NB4 (cell line): ENCODE data around the gene ARSI.

ENCODE experiments used
- MAX ChIP-seq: IDR thresholded peaks from 2 replicates; pipeline ENCODE4 v1.6.1; 2011; ENCODE audit warnings: low read depth, low read length
- POLR2A ChIP-seq: IDR thresholded peaks from 2 replicates; pipeline ENCODE4 v1.6.1; 2011; ENCODE audit warnings: mild to moderate bottlenecking; ENCODE audit not compliant: insufficient read length; ENCODE audit errors: extremely low read depth

GRCh38 chr5:150309886-150310239 lies 7.2 kb upstream of the ARSI start:
- TF ChIP-seq MAX = no peak
- TF ChIP-seq POLR2A = no peak
